Measurements from ENCODE around the gene PPP2R3C. TPM values are rescaled to one million over a fixed set of nuclear protein-coding genes. Genes with fewer than 3 reads are reported as not detected.

PPP2R3C gene
- 31.4 and 32.1 TPM in 2 replicates for total RNA-seq

GRCh38 chr14:35121887-35122695 is at the start of gene PPP2R3C, which contains the start of gene PRORP:
Gene PPP2R3C, minus strand, starts transcription at chr14:35121990. Its CDS starts 31 bp downstream, at chr14:35121959.
Gene PRORP, plus strand, starts transcription at chr14:35122552. Its CDS starts 694 bp downstream, at chr14:35123246.

GRCh38 chr14:35046048-35046750 is 75.6 kb downstream of the PPP2R3C start, which contains the start of gene FAM177A1:
Gene FAM177A1, plus strand, starts transcription at chr14:35046272. Its CDS starts 192 bp downstream, at chr14:35046464.

Other genes with a start within 250 kb of the PPP2R3C start
- gene BAZ1A, start 246.6 kb downstream of the PPP2R3C start, total RNA-seq, result 20.4 and 23.3 TPM in 2 replicates
- 30.9 and 52.9 TPM in 2 replicates for gene SRP54, start 139.0 kb downstream of the PPP2R3C start, total RNA-seq
- 27.0 and 40.3 TPM in 2 replicates for gene FAM177A1, start 75.7 kb downstream of the PPP2R3C start, total RNA-seq
- 15.7 and 23.8 TPM in 2 replicates for gene PRORP, start 562 bp upstream of the PPP2R3C start, total RNA-seq
- 110 and 115 TPM in 2 replicates for gene PSMA6, start 170.4 kb upstream of the PPP2R3C start, total RNA-seq